ENCODE results near the gene ATE1. TPM values are rescaled to one million over a fixed set of nuclear protein-coding genes. Genes with fewer than 3 reads are reported as not detected.

The ATE1 gene
- total and polyA plus RNA-seq, 3 experiments from 2014 or later: 24.8 to 34.2 (median 32.0) TPM

DNA sequence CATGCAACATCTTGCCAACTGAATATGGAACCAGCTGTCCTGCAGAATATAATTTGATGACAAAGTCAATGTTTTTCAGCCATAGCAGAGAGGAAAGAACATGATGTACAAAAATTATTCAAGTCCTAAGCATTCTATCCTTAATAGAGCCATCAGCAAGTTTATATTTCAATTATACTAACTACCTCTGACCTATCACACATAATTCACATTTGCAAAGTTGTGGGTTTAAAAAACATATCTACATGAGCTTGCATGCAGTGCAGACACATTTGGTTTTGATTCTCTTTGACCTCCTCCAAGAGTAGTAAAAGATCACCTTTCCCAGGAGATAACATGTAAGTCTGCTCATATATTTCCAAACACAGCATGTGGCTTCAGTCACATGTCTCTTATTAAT, 203.5 kb downstream of the ATE1 start:
- POLR2A ChIA-PET: no interaction called here
- no peaks in the 10 kb centered on the region for H3K9me3 ChIP-seq (ENCODE audit: low read length)
- H3K36me3 ChIP-seq (ENCODE audit: insufficient read depth, low read length): no peaks in the 10 kb centered on the region
- CTCF ChIA-PET: no interaction called here
- peaks cover 5 to 18% of the 10 kb centered on the region in 2 donors for H3K27me3 Mint-ChIP-seq
- no peak overlapping the region for H3K4me3 Mint-ChIP-seq
- no peaks in the 10 kb centered on the region for H3K4me1 Mint-ChIP-seq
- H3K27ac ChIP-seq (ENCODE audit: low read depth, low read length): no peak overlapping the region
- no peaks in the 10 kb centered on the region for H3K36me3 Mint-ChIP-seq
- no peaks in the 10 kb centered on the region for H3K27me3 ChIP-seq (ENCODE audit: insufficient read depth, low read length, poor library complexity, severe bottlenecking)
- H3K9me3 Mint-ChIP-seq: no peaks in the 10 kb centered on the region
- no peak for DNase-seq
- H3K4me3 ChIP-seq (ENCODE audit: low read length): no peak overlapping the region
- no peak overlapping the region for H3K27ac Mint-ChIP-seq
- no peaks in the 10 kb centered on the region for H3K4me1 ChIP-seq (ENCODE audit: insufficient read depth, low read length)

DNA sequence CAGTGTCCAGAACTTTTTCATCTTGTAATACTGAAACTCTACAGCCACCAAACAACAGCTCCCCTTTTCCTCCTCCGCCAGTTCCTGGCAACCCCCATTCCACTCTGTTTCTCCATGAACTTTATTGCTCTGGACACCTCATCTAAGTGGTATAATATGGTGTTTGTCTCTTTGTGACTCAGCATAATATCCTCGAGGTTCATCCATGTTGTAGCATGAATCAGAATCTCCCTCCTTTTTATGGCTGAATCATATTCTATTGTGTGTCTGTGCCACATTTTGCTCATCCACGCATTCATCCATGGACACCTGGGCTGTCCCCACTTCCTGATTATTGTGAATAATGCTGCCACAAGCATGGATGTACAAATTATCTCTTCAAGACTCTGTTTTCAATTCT, 205.2 kb downstream of the ATE1 start:
- H3K36me3 ChIP-seq (ENCODE audit: insufficient read depth, low read length): no peaks in the 10 kb centered on the region
- H3K27me3 ChIP-seq (ENCODE audit: insufficient read depth, low read length, poor library complexity, severe bottlenecking): no peaks in the 10 kb centered on the region
- no peak overlapping the region for H3K27ac ChIP-seq (ENCODE audit: low read depth, low read length)
- Mint-ChIP-seq H3K4me3 (no peak overlapping the region), H3K27ac (no peak overlapping the region), H3K9me3 (no peaks in the 10 kb centered on the region), H3K4me1 (no peaks in the 10 kb centered on the region), H3K27me3 (peaks cover 9 to 27% of the 10 kb centered on the region in 2 donors), H3K36me3 (no peaks in the 10 kb centered on the region)
- ChIA-PET CTCF (no interaction called here), POLR2A (no interaction called here)
- DNase-seq: no peak
- H3K4me1 ChIP-seq (ENCODE audit: insufficient read depth, low read length): no peaks in the 10 kb centered on the region
- no peak overlapping the region for H3K4me3 ChIP-seq (ENCODE audit: low read length)
- no peaks in the 10 kb centered on the region for H3K9me3 ChIP-seq (ENCODE audit: low read length)

DNA sequence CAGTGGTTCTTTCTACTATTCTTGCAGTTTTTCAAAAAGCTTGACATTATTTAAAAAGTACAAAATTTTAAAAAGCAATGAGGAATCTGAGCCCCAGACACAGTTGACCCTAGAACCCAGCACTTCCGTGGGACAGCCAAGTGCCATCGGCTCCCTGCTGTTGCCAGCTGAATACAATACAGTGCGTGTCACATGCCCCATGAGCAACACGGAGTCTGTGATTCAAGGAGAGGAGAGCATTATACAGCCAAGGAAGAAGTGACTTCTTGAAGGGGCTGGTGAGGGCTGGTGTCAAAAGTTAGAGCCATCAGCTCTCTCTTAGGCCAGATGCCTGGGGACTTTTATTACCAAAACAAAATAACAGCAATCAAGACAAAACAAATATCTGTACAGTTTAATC, 206.6 kb downstream of the ATE1 start:
- Mint-ChIP-seq H3K27me3 (peaks cover 6 to 31% of the 10 kb centered on the region in 2 donors), H3K4me1 (no peaks in the 10 kb centered on the region), H3K27ac (no peak overlapping the region), H3K4me3 (no peak overlapping the region), H3K9me3 (peaks cover 0 to 2% (median 0%) of the 10 kb centered on the region in 5 donors), H3K36me3 (no peaks in the 10 kb centered on the region)
- H3K27ac ChIP-seq (ENCODE audit: low read depth, low read length): no peak overlapping the region
- no peak overlapping the region for H3K4me3 ChIP-seq (ENCODE audit: low read length)
- no peaks in the 10 kb centered on the region for H3K9me3 ChIP-seq (ENCODE audit: low read length)
- DNase-seq: no peak
- no peaks in the 10 kb centered on the region for H3K27me3 ChIP-seq (ENCODE audit: insufficient read depth, low read length, poor library complexity, severe bottlenecking)
- CTCF ChIA-PET: no interaction called here
- H3K36me3 ChIP-seq (ENCODE audit: insufficient read depth, low read length): no peaks in the 10 kb centered on the region
- no peaks in the 10 kb centered on the region for H3K4me1 ChIP-seq (ENCODE audit: insufficient read depth, low read length)
- POLR2A ChIA-PET: no interaction called here

DNA sequence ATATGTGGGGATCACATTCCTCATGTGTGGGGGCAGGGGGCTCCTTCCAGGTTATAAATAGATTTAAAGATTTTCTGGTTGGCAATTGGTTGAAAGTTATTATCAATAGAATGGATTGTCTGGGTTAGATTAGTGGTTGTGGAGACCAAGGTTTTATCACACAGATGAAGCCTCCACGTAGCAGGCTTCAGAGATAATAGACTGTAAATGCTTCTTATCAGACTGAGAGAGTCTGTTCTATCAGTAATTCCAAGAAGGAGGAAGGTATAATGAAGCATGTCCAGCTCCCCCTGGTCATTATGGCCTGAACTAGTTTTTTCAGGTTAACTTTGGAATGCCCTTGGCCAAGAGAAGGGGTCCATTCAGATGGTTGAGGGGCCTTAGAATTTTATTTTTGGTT, 211.9 kb downstream of the ATE1 start:
- no peaks in the 10 kb centered on the region for H3K9me3 ChIP-seq (ENCODE audit: low read length)
- Mint-ChIP-seq H3K27me3 (peaks cover 15 to 17% of the 10 kb centered on the region in 2 donors), H3K36me3 (no peaks in the 10 kb centered on the region), H3K27ac (no peak overlapping the region), H3K4me1 (no peaks in the 10 kb centered on the region), H3K9me3 (peaks cover 0 to 2% (median 0%) of the 10 kb centered on the region in 5 donors), H3K4me3 (no peak overlapping the region)
- CTCF ChIA-PET: no interaction called here
- POLR2A ChIA-PET: no interaction called here
- no peaks in the 10 kb centered on the region for H3K4me1 ChIP-seq (ENCODE audit: insufficient read depth, low read length)
- H3K27me3 ChIP-seq (ENCODE audit: insufficient read depth, low read length, poor library complexity, severe bottlenecking): no peaks in the 10 kb centered on the region
- no peak overlapping the region for H3K4me3 ChIP-seq (ENCODE audit: low read length)
- no peak overlapping the region for H3K27ac ChIP-seq (ENCODE audit: low read depth, low read length)
- H3K36me3 ChIP-seq (ENCODE audit: insufficient read depth, low read length): no peaks in the 10 kb centered on the region
- DNase-seq: no peak

DNA sequence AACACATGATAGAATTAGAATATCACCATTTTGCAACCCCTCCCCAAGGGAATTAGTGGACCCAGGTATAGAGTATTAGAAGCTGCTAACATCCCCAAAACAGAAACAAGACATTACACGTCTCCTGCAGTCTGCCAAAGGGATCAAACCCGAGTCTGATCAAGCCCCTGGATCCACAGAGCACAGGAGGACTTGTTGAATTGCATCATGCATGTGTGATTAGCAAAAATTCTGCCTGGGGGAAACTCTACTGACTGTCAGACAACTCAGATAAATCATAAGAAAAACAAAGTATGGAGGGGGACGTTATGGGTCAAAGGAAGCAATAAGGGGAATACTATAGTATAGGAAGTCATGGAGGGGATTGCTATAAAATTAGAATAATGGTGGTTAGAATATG, 212.8 kb downstream of the ATE1 start:
- no peaks in the 10 kb centered on the region for H3K36me3 ChIP-seq (ENCODE audit: insufficient read depth, low read length)
- H3K27me3 ChIP-seq (ENCODE audit: insufficient read depth, low read length, poor library complexity, severe bottlenecking): no peaks in the 10 kb centered on the region
- Mint-ChIP-seq H3K9me3 (peaks cover 0 to 2% (median 0%) of the 10 kb centered on the region in 5 donors), H3K4me1 (no peaks in the 10 kb centered on the region), H3K27ac (peak overlapping the region in 1 of 8 donors; percentile 7), H3K27me3 (peaks cover 14 to 18% of the 10 kb centered on the region in 2 donors), H3K4me3 (no peak overlapping the region), H3K36me3 (no peaks in the 10 kb centered on the region)
- H3K9me3 ChIP-seq (ENCODE audit: low read length): no peaks in the 10 kb centered on the region
- POLR2A ChIA-PET: no interaction called here
- H3K4me3 ChIP-seq (ENCODE audit: low read length): no peak overlapping the region
- no peak for DNase-seq
- CTCF ChIA-PET: no interaction called here
- no peaks in the 10 kb centered on the region for H3K4me1 ChIP-seq (ENCODE audit: insufficient read depth, low read length)
- H3K27ac ChIP-seq (ENCODE audit: low read depth, low read length): no peak overlapping the region

DNA sequence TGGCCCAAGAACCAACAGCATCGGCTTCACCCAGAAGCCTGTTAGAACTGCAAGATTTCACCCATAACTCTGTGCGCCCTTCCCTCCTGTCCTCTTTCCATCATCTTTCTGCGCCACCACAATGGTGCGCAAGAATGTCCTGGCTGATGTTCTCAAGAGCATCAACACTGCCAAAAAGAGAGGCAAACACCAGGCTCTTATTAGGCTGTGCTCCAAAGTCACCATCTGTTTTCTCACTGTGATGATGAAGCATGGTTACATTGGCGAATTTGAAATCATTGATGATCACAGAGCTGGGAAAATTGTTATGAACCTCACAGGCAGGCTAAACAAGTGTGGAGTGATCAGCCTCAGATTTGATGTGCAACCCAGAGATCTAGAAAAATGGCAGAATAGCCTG, 214.3 kb downstream of the ATE1 start:
- Mint-ChIP-seq H3K4me1 (no peaks in the 10 kb centered on the region), H3K36me3 (no peaks in the 10 kb centered on the region), H3K9me3 (peaks cover 0 to 2% (median 0%) of the 10 kb centered on the region in 5 donors), H3K27me3 (peaks cover 14 to 27% of the 10 kb centered on the region in 2 donors), H3K4me3 (no peak overlapping the region), H3K27ac (no peak overlapping the region)
- DNase-seq: no peak
- CTCF ChIA-PET: no interaction called here
- Histone ChIP-seq H3K4me1 (ENCODE audit: insufficient read depth, low read length) (no peaks in the 10 kb centered on the region), H3K4me3 (ENCODE audit: low read length) (no peak overlapping the region), H3K9me3 (ENCODE audit: low read length) (no peaks in the 10 kb centered on the region), H3K36me3 (ENCODE audit: insufficient read depth, low read length) (no peaks in the 10 kb centered on the region), H3K27ac (ENCODE audit: low read depth, low read length) (no peak overlapping the region), H3K27me3 (ENCODE audit: insufficient read depth, low read length, poor library complexity, severe bottlenecking) (no peaks in the 10 kb centered on the region)
- POLR2A ChIA-PET: no interaction called here

DNA sequence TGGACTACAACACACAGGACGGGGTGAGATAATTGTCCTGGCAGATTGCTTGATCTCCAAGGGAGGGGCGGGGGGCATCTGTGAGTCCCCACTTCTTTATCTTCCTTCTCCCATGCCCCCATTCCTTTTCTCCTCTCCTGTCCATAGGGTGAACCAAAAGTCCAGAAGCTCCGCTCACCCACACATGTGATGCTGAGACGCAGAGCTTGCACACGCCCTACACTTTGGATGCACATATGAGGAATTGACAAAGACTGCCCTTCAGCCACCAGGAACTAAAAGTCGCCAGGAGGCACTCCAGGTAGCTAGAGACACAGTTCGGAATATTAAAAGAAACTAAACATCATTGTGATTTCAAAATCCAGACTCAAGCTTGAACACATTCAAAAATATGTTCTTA, 216.9 kb downstream of the ATE1 start:
- no peak overlapping the region for H3K4me3 Mint-ChIP-seq
- no peaks in the 10 kb centered on the region for H3K36me3 Mint-ChIP-seq
- ChIA-PET POLR2A (no interaction called here), CTCF (no interaction called here)
- no peaks in the 10 kb centered on the region for H3K27me3 ChIP-seq (ENCODE audit: insufficient read depth, low read length, poor library complexity, severe bottlenecking)
- no peak overlapping the region for H3K27ac Mint-ChIP-seq
- no peak overlapping the region for H3K4me3 ChIP-seq (ENCODE audit: low read length)
- no peaks in the 10 kb centered on the region for H3K9me3 ChIP-seq (ENCODE audit: low read length)
- no peaks in the 10 kb centered on the region for H3K36me3 ChIP-seq (ENCODE audit: insufficient read depth, low read length)
- DNase-seq: no peak
- H3K9me3 Mint-ChIP-seq: no peaks in the 10 kb centered on the region
- H3K4me1 Mint-ChIP-seq: no peaks in the 10 kb centered on the region
- H3K4me1 ChIP-seq (ENCODE audit: insufficient read depth, low read length): no peaks in the 10 kb centered on the region
- peaks cover 13 to 20% of the 10 kb centered on the region in 2 donors for H3K27me3 Mint-ChIP-seq
- no peak overlapping the region for H3K27ac ChIP-seq (ENCODE audit: low read depth, low read length)

DNA sequence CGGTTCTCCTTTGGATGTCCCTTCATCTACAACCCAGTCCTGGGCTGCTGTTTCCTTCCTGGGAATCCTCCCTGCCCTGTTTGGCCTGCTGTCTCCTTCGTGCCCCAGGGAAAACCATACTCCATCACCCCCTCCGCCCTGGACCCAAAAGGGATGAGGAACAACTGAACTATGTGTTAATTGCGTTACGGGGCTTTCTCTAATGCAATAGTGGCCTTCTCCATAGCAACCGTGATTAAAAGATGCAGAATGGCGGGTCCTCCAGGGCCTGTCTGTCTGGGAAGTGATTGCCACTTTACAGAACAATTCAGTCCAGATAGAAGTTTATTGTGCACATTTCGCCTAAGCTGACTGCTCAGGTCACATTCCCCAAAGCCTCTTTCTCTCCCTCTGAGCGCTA, 217.6 kb downstream of the ATE1 start:
- ChIA-PET POLR2A (no interaction called here), CTCF (no interaction called here)
- DNase-seq: no peak
- H3K27ac Mint-ChIP-seq: no peak overlapping the region
- no peaks in the 10 kb centered on the region for H3K36me3 ChIP-seq (ENCODE audit: insufficient read depth, low read length)
- H3K4me1 ChIP-seq (ENCODE audit: insufficient read depth, low read length): no peaks in the 10 kb centered on the region
- no peaks in the 10 kb centered on the region for H3K9me3 Mint-ChIP-seq
- no peak overlapping the region for H3K27ac ChIP-seq (ENCODE audit: low read depth, low read length)
- H3K27me3 ChIP-seq (ENCODE audit: insufficient read depth, low read length, poor library complexity, severe bottlenecking): no peaks in the 10 kb centered on the region
- no peaks in the 10 kb centered on the region for H3K4me1 Mint-ChIP-seq
- H3K4me3 Mint-ChIP-seq: no peak overlapping the region
- no peaks in the 10 kb centered on the region for H3K9me3 ChIP-seq (ENCODE audit: low read length)
- peaks cover 9 to 20% of the 10 kb centered on the region in 2 donors for H3K27me3 Mint-ChIP-seq
- no peak overlapping the region for H3K4me3 ChIP-seq (ENCODE audit: low read length)
- no peaks in the 10 kb centered on the region for H3K36me3 Mint-ChIP-seq

DNA sequence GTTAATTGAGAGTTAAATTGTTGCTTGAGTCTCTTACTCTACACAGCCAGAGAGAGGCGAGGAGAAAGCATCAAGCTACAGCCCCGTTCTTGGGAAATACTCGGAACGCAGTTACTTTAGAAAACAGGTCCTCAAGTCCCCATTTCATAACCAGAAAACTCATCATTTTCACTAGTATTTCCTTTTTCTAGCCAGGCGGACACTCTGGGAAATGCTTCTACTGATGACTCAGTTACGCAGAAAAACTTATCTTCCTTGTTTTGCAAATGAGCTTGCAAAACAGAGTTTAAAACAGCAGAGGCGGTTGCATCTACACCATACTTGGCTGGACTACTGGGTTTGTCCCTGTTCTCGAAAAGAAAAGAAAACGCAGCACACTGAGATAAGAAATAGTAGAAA, 218.2 kb downstream of the ATE1 start:
- ChIA-PET POLR2A (no interaction called here), CTCF (no interaction called here)
- H3K27me3 ChIP-seq (ENCODE audit: insufficient read depth, low read length, poor library complexity, severe bottlenecking): no peaks in the 10 kb centered on the region

More for the DNA sequence above, 218.2 kb downstream of the ATE1 start:
- DNase-seq: no peak
- Histone ChIP-seq H3K4me3 (ENCODE audit: low read length) (no peak overlapping the region), H3K27ac (ENCODE audit: low read depth, low read length) (no peak overlapping the region), H3K4me1 (ENCODE audit: insufficient read depth, low read length) (no peaks in the 10 kb centered on the region), H3K36me3 (ENCODE audit: insufficient read depth, low read length) (no peaks in the 10 kb centered on the region), H3K9me3 (ENCODE audit: low read length) (no peaks in the 10 kb centered on the region)
- Mint-ChIP-seq H3K4me1 (no peaks in the 10 kb centered on the region), H3K4me3 (no peak overlapping the region), H3K36me3 (no peaks in the 10 kb centered on the region), H3K27me3 (peaks cover 7 to 20% of the 10 kb centered on the region in 2 donors), H3K27ac (no peak overlapping the region), H3K9me3 (no peaks in the 10 kb centered on the region)
